GM13977 (cell line): ENCODE results near the gene RERG.

Source experiments
- DNase-seq: peaks from one replicate; pipeline ENCODE4 v3.0.0; 2012; ENCODE audit warnings: low spot score
- in situ Hi-C: fragments of 300-500 bp; cut with MboI; formaldehyde crosslinking; loops from one replicate; pipeline ENCODE4 v1.12.0; 2022; ENCODE audit warnings: low sequenced_read_pairs, low pct_unique_long_range_greater_than_20kb, mixed read lengths, inconsistent platforms; ENCODE audit not compliant: unreplicated experiment
- TF ChIP-seq, protein P1 (sequence below): IDR thresholded peaks from 2 replicates; pipeline ENCODE4 v1.5.1; 2012; ENCODE audit warnings: mild to moderate bottlenecking, control low read depth; ENCODE audit not compliant: insufficient read depth; ENCODE audit errors: extremely low read depth, missing control alignments

Gene RERG

DNA sequence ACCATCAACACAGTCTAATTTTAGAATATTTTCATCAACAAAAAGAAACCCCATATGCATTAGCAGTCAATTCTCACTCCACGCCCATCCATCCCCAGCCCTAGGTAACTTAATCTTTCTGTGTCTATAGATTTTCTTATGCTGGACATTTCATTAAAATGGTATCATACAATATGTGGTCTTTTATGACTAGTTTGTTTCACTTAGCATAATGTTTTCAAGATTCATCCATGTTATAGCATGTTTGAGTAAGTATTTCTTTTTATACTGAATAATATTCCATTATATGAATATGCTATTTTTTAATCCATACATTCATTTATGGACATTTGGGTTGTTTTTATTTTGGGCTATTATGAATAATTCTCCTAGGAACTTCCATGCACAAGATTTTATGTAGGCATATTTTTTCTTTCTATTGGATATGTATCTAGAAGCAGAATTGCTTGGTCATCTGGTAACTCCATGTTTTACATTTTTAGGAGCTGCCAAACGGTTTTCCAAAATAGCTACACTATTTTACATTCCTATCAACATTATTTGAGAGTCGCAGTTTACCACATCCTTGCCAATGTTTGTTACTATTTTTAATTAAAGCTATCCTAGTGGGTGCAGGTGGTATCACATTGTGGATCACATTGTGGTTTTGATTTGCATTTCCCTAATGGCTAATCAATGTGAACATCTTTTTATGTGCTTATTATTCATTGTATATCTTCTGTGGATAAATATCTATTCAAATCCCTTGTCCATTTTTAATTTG, 49.0 kb downstream of the RERG start:
- in situ Hi-C loops = no loop called here
- DNase-seq = no peak
- TF ChIP-seq, protein P1, sequence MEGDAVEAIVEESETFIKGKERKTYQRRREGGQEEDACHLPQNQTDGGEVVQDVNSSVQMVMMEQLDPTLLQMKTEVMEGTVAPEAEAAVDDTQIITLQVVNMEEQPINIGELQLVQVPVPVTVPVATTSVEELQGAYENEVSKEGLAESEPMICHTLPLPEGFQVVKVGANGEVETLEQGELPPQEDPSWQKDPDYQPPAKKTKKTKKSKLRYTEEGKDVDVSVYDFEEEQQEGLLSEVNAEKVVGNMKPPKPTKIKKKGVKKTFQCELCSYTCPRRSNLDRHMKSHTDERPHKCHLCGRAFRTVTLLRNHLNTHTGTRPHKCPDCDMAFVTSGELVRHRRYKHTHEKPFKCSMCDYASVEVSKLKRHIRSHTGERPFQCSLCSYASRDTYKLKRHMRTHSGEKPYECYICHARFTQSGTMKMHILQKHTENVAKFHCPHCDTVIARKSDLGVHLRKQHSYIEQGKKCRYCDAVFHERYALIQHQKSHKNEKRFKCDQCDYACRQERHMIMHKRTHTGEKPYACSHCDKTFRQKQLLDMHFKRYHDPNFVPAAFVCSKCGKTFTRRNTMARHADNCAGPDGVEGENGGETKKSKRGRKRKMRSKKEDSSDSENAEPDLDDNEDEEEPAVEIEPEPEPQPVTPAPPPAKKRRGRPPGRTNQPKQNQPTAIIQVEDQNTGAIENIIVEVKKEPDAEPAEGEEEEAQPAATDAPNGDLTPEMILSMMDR = no peak

DNA sequence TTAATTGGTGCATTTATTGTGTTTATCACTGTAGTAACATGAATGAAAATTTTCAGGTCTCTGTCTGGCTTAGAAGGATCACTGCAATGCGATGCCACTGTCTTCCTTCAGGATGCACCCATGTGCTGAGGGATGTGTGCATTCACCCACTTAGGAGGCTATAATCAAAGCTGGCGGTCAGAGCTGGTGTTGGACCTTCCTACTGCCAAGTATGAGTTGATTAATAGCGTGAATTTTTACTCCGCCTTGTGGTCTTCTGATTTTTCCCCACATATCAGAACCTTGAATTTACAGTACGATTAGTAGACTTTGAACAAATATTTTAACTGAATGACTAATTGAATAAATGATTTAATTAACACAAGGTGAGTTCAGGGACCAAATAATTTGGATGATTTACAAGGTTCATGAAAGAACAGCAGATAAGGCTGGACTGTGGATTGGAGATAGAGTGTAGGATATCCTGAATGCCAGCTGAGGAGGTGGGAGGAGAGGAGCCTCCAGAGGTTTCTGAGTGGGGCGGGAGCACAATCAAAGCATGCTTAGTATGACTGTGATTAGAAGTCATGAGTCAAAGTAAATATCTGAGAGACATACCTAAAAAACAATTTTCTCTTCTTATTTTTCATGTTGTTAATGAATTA, 50.1 kb downstream of the RERG start:
- in situ Hi-C loops = no loop called here

DNA sequence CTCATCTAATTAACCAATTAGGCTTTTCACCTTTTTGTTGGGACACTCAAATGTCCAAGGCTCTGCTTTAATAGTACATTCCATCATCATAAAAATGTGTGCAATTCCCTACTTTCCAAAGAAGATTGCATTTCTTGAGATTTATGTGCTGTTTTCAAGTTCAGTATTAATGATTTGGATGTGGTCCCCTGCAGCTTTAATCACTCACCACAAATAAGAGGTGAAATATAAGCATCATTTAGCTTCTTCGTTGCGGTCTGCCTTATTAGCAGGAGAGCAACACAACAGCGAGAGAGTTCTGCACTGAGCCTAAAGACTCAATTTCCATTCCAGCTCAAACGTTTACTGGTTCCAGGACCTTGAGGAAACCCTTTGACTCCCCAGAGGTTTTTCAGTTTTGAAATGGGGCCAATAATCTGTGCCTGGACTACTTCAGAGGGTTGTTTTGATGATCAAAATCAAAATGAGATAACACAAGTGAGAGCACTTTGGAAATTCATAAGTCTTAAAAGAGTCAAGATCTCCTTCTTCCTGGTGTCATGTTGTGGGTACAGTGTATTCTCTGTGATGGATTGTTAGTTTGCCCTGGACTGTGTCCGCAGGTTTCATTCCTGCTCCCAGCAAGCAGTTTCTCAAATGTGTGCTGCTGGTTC, 53.1 kb downstream of the RERG start:
- DNase-seq = no peak
- TF ChIP-seq, protein P1 = no peak
- in situ Hi-C loops = no loop called here

More for the DNA sequence above, 50.1 kb downstream of the RERG start:
- TF ChIP-seq, protein P1 = no peak
- no peak for DNase-seq

DNA sequence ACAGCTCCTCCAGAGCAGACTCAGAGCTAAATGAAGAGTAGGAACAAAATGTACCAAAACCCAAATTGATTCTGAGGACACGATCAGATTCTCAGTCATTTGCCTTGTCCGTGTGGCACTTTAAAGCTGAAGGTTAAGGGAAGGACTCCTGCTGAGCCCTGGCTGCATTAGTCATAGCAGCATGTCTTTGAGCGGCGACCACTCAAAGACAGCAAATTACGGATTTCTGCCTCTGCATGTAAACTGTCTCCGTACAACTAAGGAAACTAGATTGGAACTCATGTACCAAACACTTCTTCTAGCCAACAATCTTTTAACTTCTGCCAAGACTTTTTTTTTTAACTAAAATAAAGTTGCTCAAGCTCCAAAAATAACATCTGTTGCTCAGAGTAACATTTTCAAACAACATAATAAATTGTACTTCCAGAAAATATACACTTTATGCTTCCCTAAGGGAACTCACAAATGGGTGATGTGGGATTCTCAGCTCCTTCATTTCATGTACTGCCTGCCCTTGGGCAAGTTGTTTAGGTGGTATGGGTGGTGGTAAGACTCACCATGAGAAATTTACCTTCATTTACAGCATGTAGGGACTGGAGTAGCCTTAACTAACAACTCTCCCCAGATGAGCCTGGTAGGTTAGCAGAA, 56.1 kb downstream of the RERG start:
- in situ Hi-C loops = no loop called here
- no peak for DNase-seq
- TF ChIP-seq, protein P1 = no peak

DNA sequence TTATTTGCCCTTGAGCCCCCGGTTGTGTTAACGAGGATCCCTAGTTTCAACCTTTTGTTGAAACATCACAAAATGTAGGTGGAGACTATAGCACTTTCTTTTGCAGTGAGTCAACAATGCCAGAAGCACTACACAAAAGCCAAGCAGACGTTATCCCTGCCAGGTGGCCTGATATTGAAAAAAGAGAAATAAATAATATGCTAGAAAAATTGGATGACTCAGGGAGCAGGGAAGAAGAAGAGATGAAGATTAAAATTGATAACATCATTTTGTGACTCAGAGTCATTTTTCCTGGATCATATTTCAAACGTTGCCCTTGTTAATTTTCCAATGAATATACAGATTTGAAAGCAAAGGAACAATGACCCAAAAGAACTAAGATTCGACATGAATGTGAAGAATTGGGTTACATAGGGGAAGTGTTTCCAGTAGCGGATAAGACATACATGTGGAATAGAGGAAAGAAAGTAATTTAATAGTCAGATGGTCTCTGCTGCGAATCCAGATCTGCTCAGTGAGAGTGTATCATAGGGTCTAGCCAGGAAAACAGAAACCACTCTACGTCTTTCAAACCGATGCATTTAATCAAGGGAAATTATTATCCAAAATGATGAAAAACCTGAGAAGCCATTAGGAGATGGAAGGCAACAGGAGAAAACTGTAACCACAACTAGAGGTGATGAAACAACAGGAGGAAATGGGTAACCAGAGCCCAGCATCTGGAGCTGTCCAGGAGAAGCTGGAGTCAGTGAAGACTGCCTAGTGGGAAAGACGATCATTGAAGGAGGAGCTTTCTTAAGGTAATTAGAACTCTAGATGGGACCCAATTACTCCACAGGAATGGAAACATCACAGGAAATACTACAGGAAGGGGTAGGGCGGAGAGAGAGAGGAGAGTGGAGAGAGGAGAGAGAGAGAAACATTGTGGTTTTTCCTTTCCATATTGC, 57.9 kb downstream of the RERG start:
- DNase-seq = no peak
- TF ChIP-seq, protein P1 = no peak
- in situ Hi-C loops = no loop called here

DNA sequence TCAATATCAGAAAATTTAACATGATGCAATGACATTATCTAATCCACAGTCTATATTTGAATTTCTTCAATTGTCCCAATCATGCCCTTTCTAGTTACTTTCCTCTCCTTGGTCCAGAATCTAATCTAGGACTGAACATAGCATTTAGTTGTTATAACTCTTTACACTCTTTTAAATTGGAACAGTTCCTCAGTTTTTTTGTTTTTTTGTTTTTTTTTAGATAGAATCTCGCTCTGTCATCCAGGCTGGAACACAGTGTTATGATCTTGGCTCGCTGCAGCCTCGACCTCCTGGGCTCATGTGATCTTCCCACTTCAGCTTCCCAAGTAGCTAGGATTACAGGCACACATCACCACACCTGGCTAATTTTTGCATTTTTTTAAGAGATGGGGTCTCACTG, 63.1 kb downstream of the RERG start:
- in situ Hi-C loops = no loop called here
- no peak for DNase-seq
- TF ChIP-seq, protein P1 = no peak
